ENCODE data around the gene GSG1L.

The GSG1L gene

GRCh38 chr16:27759301-27759871 lies 304.1 kb downstream of the GSG1L start:
- Histone ChIP-seq H3K9ac (ENCODE audit: low read depth in 1 of 2, low read length in 2 of 2) (no peak overlapping the region), H3K4me3 (ENCODE audit: low read length in 2 of 2) (no peak overlapping the region), H3K36me3 (ENCODE audit: control insufficient read depth in 2 of 2, insufficient read depth in 2 of 2, low read length in 2 of 2) (peaks cover 19 to 28% of the 10 kb centered on the region in 2 donors), H3K27me3 (ENCODE audit: control insufficient read depth in 2 of 2, insufficient read depth in 2 of 2, low read length in 2 of 2) (no peaks in the 10 kb centered on the region), H3K9me3 (ENCODE audit: control insufficient read depth in 2 of 2, low read length in 2 of 2) (no peaks in the 10 kb centered on the region), H3K27ac (ENCODE audit: low read depth in 2 of 2, low read length in 2 of 2) (no peak overlapping the region), H3K4me1 (ENCODE audit: control insufficient read depth in 2 of 2, insufficient read depth in 2 of 2, low read length in 2 of 2) (no peaks in the 10 kb centered on the region)

GRCh38 chr16:27758544-27758943 lies 305.0 kb downstream of the GSG1L start:
- no peaks in the 10 kb centered on the region for H3K27me3 ChIP-seq (ENCODE audit: control insufficient read depth in 2 of 2, insufficient read depth in 2 of 2, low read length in 2 of 2)
- H3K36me3 ChIP-seq (ENCODE audit: control insufficient read depth in 2 of 2, insufficient read depth in 2 of 2, low read length in 2 of 2) = peaks cover 16 to 26% of the 10 kb centered on the region in 2 donors
- no peaks in the 10 kb centered on the region for H3K9me3 ChIP-seq (ENCODE audit: control insufficient read depth in 2 of 2, low read length in 2 of 2)
- no peak overlapping the region for H3K9ac ChIP-seq (ENCODE audit: low read depth in 1 of 2, low read length in 2 of 2)
- H3K27ac ChIP-seq (ENCODE audit: low read depth in 2 of 2, low read length in 2 of 2) = no peak overlapping the region
- H3K4me1 ChIP-seq (ENCODE audit: control insufficient read depth in 2 of 2, insufficient read depth in 2 of 2, low read length in 2 of 2) = no peaks in the 10 kb centered on the region
- no peak overlapping the region for H3K4me3 ChIP-seq (ENCODE audit: low read length in 2 of 2)

GRCh38 chr16:27756206-27756970 lies 307.1 kb downstream of the GSG1L start:
- no peak overlapping the region for H3K27ac ChIP-seq (ENCODE audit: low read depth in 2 of 2, low read length in 2 of 2)
- no peak overlapping the region for H3K9ac ChIP-seq (ENCODE audit: low read depth in 1 of 2, low read length in 2 of 2)
- no peaks in the 10 kb centered on the region for H3K4me1 ChIP-seq (ENCODE audit: control insufficient read depth in 2 of 2, insufficient read depth in 2 of 2, low read length in 2 of 2)
- peaks cover 4 to 14% of the 10 kb centered on the region in 2 donors for H3K36me3 ChIP-seq (ENCODE audit: control insufficient read depth in 2 of 2, insufficient read depth in 2 of 2, low read length in 2 of 2)
- no peaks in the 10 kb centered on the region for H3K9me3 ChIP-seq (ENCODE audit: control insufficient read depth in 2 of 2, low read length in 2 of 2)
- H3K27me3 ChIP-seq (ENCODE audit: control insufficient read depth in 2 of 2, insufficient read depth in 2 of 2, low read length in 2 of 2) = no peaks in the 10 kb centered on the region
- H3K4me3 ChIP-seq (ENCODE audit: low read length in 2 of 2) = no peak overlapping the region

- Histone ChIP-seq H3K4me3 (ENCODE audit: low read length in 2 of 2) (no peak overlapping the region), H3K36me3 (ENCODE audit: control insufficient read depth in 2 of 2, insufficient read depth in 2 of 2, low read length in 2 of 2) (peaks cover 0 to 18% of the 10 kb centered on the region in 2 donors), H3K27ac (ENCODE audit: low read depth in 2 of 2, low read length in 2 of 2) (no peak overlapping the region), H3K9ac (ENCODE audit: low read depth in 1 of 2, low read length in 2 of 2) (no peak overlapping the region), H3K4me1 (ENCODE audit: control insufficient read depth in 2 of 2, insufficient read depth in 2 of 2, low read length in 2 of 2) (no peaks in the 10 kb centered on the region), H3K9me3 (ENCODE audit: control insufficient read depth in 2 of 2, low read length in 2 of 2) (no peaks in the 10 kb centered on the region), H3K27me3 (ENCODE audit: control insufficient read depth in 2 of 2, insufficient read depth in 2 of 2, low read length in 2 of 2) (no peaks in the 10 kb centered on the region)
Observed at GRCh38 chr16:27754788-27755690, 308.5 kb downstream of the GSG1L start.

GRCh38 chr16:27753563-27753962 lies 310.0 kb downstream of the GSG1L start:
- H3K9me3 ChIP-seq (ENCODE audit: control insufficient read depth in 2 of 2, low read length in 2 of 2) = no peaks in the 10 kb centered on the region
- no peaks in the 10 kb centered on the region for H3K27me3 ChIP-seq (ENCODE audit: control insufficient read depth in 2 of 2, insufficient read depth in 2 of 2, low read length in 2 of 2)
- H3K4me1 ChIP-seq (ENCODE audit: control insufficient read depth in 2 of 2, insufficient read depth in 2 of 2, low read length in 2 of 2) = peaks cover 5% of the 10 kb centered on the region in 2 donors
- peaks cover 0 to 24% of the 10 kb centered on the region in 2 donors for H3K36me3 ChIP-seq (ENCODE audit: control insufficient read depth in 2 of 2, insufficient read depth in 2 of 2, low read length in 2 of 2)
- no peak overlapping the region for H3K9ac ChIP-seq (ENCODE audit: low read depth in 1 of 2, low read length in 2 of 2)
- H3K27ac ChIP-seq (ENCODE audit: low read depth in 2 of 2, low read length in 2 of 2) = no peak overlapping the region
- H3K4me3 ChIP-seq (ENCODE audit: low read length in 2 of 2) = no peak overlapping the region

GRCh38 chr16:27752241-27752640 lies 311.3 kb downstream of the GSG1L start:
- Histone ChIP-seq H3K27me3 (ENCODE audit: control insufficient read depth in 2 of 2, insufficient read depth in 2 of 2, low read length in 2 of 2) (no peaks in the 10 kb centered on the region), H3K27ac (ENCODE audit: low read depth in 2 of 2, low read length in 2 of 2) (no peak overlapping the region), H3K9ac (ENCODE audit: low read depth in 1 of 2, low read length in 2 of 2) (no peak overlapping the region), H3K9me3 (ENCODE audit: control insufficient read depth in 2 of 2, low read length in 2 of 2) (no peaks in the 10 kb centered on the region), H3K4me3 (ENCODE audit: low read length in 2 of 2) (no peak overlapping the region), H3K36me3 (ENCODE audit: control insufficient read depth in 2 of 2, insufficient read depth in 2 of 2, low read length in 2 of 2) (peaks cover 0 to 21% of the 10 kb centered on the region in 2 donors), H3K4me1 (ENCODE audit: control insufficient read depth in 2 of 2, insufficient read depth in 2 of 2, low read length in 2 of 2) (peaks cover 5% of the 10 kb centered on the region in 2 donors)

- Histone ChIP-seq H3K4me1 (ENCODE audit: control insufficient read depth in 2 of 2, insufficient read depth in 2 of 2, low read length in 2 of 2) (peaks cover 5% of the 10 kb centered on the region in 2 donors), H3K36me3 (ENCODE audit: control insufficient read depth in 2 of 2, insufficient read depth in 2 of 2, low read length in 2 of 2) (peaks cover 0 to 20% of the 10 kb centered on the region in 2 donors), H3K27ac (ENCODE audit: low read depth in 2 of 2, low read length in 2 of 2) (no peak overlapping the region), H3K9ac (ENCODE audit: low read depth in 1 of 2, low read length in 2 of 2) (no peak overlapping the region), H3K9me3 (ENCODE audit: control insufficient read depth in 2 of 2, low read length in 2 of 2) (no peaks in the 10 kb centered on the region), H3K27me3 (ENCODE audit: control insufficient read depth in 2 of 2, insufficient read depth in 2 of 2, low read length in 2 of 2) (no peaks in the 10 kb centered on the region), H3K4me3 (ENCODE audit: low read length in 2 of 2) (no peak overlapping the region)
Observed at GRCh38 chr16:27751676-27752075, 311.8 kb downstream of the GSG1L start.

GRCh38 chr16:27751233-27751632 lies 312.3 kb downstream of the GSG1L start:
- Histone ChIP-seq H3K4me3 (ENCODE audit: low read length in 2 of 2) (no peak overlapping the region), H3K27me3 (ENCODE audit: control insufficient read depth in 2 of 2, insufficient read depth in 2 of 2, low read length in 2 of 2) (no peaks in the 10 kb centered on the region), H3K27ac (ENCODE audit: low read depth in 2 of 2, low read length in 2 of 2) (no peak overlapping the region), H3K9ac (ENCODE audit: low read depth in 1 of 2, low read length in 2 of 2) (no peak overlapping the region), H3K9me3 (ENCODE audit: control insufficient read depth in 2 of 2, low read length in 2 of 2) (no peaks in the 10 kb centered on the region), H3K4me1 (ENCODE audit: control insufficient read depth in 2 of 2, insufficient read depth in 2 of 2, low read length in 2 of 2) (peaks cover 5% of the 10 kb centered on the region in 2 donors), H3K36me3 (ENCODE audit: control insufficient read depth in 2 of 2, insufficient read depth in 2 of 2, low read length in 2 of 2) (peaks cover 0 to 20% of the 10 kb centered on the region in 2 donors)

- Histone ChIP-seq H3K36me3 (ENCODE audit: control insufficient read depth in 2 of 2, insufficient read depth in 2 of 2, low read length in 2 of 2) (peaks cover 0 to 13% of the 10 kb centered on the region in 2 donors), H3K9me3 (ENCODE audit: control insufficient read depth in 2 of 2, low read length in 2 of 2) (no peaks in the 10 kb centered on the region), H3K9ac (ENCODE audit: low read depth in 1 of 2, low read length in 2 of 2) (no peak overlapping the region), H3K4me1 (ENCODE audit: control insufficient read depth in 2 of 2, insufficient read depth in 2 of 2, low read length in 2 of 2) (peaks cover 5% of the 10 kb centered on the region in 2 donors), H3K4me3 (ENCODE audit: low read length in 2 of 2) (no peak overlapping the region), H3K27ac (ENCODE audit: low read depth in 2 of 2, low read length in 2 of 2) (no peak overlapping the region), H3K27me3 (ENCODE audit: control insufficient read depth in 2 of 2, insufficient read depth in 2 of 2, low read length in 2 of 2) (no peaks in the 10 kb centered on the region)
Observed at GRCh38 chr16:27749946-27750345, 313.6 kb downstream of the GSG1L start.

GRCh38 chr16:27749547-27749875 lies 314.0 kb downstream of the GSG1L start:
- Histone ChIP-seq H3K27me3 (ENCODE audit: control insufficient read depth in 2 of 2, insufficient read depth in 2 of 2, low read length in 2 of 2) (no peaks in the 10 kb centered on the region), H3K4me1 (ENCODE audit: control insufficient read depth in 2 of 2, insufficient read depth in 2 of 2, low read length in 2 of 2) (peaks cover 5% of the 10 kb centered on the region in 2 donors), H3K4me3 (ENCODE audit: low read length in 2 of 2) (no peak overlapping the region), H3K36me3 (ENCODE audit: control insufficient read depth in 2 of 2, insufficient read depth in 2 of 2, low read length in 2 of 2) (peaks cover 0 to 12% of the 10 kb centered on the region in 2 donors), H3K9ac (ENCODE audit: low read depth in 1 of 2, low read length in 2 of 2) (no peak overlapping the region), H3K9me3 (ENCODE audit: control insufficient read depth in 2 of 2, low read length in 2 of 2) (no peaks in the 10 kb centered on the region), H3K27ac (ENCODE audit: low read depth in 2 of 2, low read length in 2 of 2) (peak overlapping the region in 1 of 2 donors; percentile 29)

Data from mucosa of rectum (tissue), 2 donors.